ENCODE results near the gene RRBP1.

The RRBP1 gene

GRCh38 chr20:17619351-17620093 is 62.5 kb downstream of the RRBP1 start:
- Histone ChIP-seq H3F3A (ENCODE audit: insufficient read depth, low read length) (no peaks in the 10 kb centered on the region), H3K9me2 (ENCODE audit: low read depth, low read length) (no peaks in the 10 kb centered on the region), H3K4me1 (ENCODE audit: insufficient read depth, low read length, severe bottlenecking) (no peaks in the 10 kb centered on the region), H3K27me3 (ENCODE audit: insufficient read depth, low read length) (no peaks in the 10 kb centered on the region), H3K4me2 (ENCODE audit: low read length) (no peak overlapping the region), H3K79me2 (ENCODE audit: insufficient read depth, low read length) (no peaks in the 10 kb centered on the region), H3K36me3 (ENCODE audit: insufficient read depth, low read length) (peaks cover 33% of the 10 kb centered on the region; the same call in 1 of the 2 replicates), H3K9ac (ENCODE audit: low read length) (no peak overlapping the region), H3K9me3 (ENCODE audit: low read length) (no peaks in the 10 kb centered on the region), H3K27ac (ENCODE audit: low read depth, low read length, poor library complexity, severe bottlenecking) (no peak overlapping the region), H3K4me3 (ENCODE audit: low read depth, low read length, poor library complexity, severe bottlenecking) (no peak overlapping the region), H4K20me1 (ENCODE audit: insufficient read depth, low read length) (no peaks in the 10 kb centered on the region), H2AFZ (ENCODE audit: low read length) (no peak overlapping the region)
- TF ChIP-seq, protein P1, sequence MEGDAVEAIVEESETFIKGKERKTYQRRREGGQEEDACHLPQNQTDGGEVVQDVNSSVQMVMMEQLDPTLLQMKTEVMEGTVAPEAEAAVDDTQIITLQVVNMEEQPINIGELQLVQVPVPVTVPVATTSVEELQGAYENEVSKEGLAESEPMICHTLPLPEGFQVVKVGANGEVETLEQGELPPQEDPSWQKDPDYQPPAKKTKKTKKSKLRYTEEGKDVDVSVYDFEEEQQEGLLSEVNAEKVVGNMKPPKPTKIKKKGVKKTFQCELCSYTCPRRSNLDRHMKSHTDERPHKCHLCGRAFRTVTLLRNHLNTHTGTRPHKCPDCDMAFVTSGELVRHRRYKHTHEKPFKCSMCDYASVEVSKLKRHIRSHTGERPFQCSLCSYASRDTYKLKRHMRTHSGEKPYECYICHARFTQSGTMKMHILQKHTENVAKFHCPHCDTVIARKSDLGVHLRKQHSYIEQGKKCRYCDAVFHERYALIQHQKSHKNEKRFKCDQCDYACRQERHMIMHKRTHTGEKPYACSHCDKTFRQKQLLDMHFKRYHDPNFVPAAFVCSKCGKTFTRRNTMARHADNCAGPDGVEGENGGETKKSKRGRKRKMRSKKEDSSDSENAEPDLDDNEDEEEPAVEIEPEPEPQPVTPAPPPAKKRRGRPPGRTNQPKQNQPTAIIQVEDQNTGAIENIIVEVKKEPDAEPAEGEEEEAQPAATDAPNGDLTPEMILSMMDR (IDR thresholded peaks at IDR 0.05; ENCODE audit: low read length) = no peak

GRCh38 chr20:17618673-17619013 is 63.4 kb downstream of the RRBP1 start:
- TF ChIP-seq EZH2 (IDR thresholded peaks at IDR 0.05; ENCODE audit: borderline replicate concordance, low read length) = no peak
- TF ChIP-seq, protein P1 (IDR thresholded peaks at IDR 0.05; ENCODE audit: low read length) = no peak
- no peaks in the 10 kb centered on the region for H3F3A ChIP-seq (ENCODE audit: insufficient read depth, low read length)
- no peaks in the 10 kb centered on the region for H3K9me3 ChIP-seq (ENCODE audit: low read length)
- H3K9me2 ChIP-seq (ENCODE audit: low read depth, low read length) = no peaks in the 10 kb centered on the region
- no peak overlapping the region for H3K4me3 ChIP-seq (ENCODE audit: low read depth, low read length, poor library complexity, severe bottlenecking)
- no peaks in the 10 kb centered on the region for H4K20me1 ChIP-seq (ENCODE audit: insufficient read depth, low read length)
- no peaks in the 10 kb centered on the region for H3K4me1 ChIP-seq (ENCODE audit: insufficient read depth, low read length, severe bottlenecking)
- H3K36me3 ChIP-seq (ENCODE audit: insufficient read depth, low read length) = peaks cover 28% of the 10 kb centered on the region; the same call in 1 of the 2 replicates
- no peak overlapping the region for H2AFZ ChIP-seq (ENCODE audit: low read length)
- no peak overlapping the region for H3K9ac ChIP-seq (ENCODE audit: low read length)
- no peak overlapping the region for H3K4me2 ChIP-seq (ENCODE audit: low read length)
- no peaks in the 10 kb centered on the region for H3K27me3 ChIP-seq (ENCODE audit: insufficient read depth, low read length)
- no peak overlapping the region for H3K27ac ChIP-seq (ENCODE audit: low read depth, low read length, poor library complexity, severe bottlenecking)
- H3K79me2 ChIP-seq (ENCODE audit: insufficient read depth, low read length) = no peaks in the 10 kb centered on the region

DNA sequence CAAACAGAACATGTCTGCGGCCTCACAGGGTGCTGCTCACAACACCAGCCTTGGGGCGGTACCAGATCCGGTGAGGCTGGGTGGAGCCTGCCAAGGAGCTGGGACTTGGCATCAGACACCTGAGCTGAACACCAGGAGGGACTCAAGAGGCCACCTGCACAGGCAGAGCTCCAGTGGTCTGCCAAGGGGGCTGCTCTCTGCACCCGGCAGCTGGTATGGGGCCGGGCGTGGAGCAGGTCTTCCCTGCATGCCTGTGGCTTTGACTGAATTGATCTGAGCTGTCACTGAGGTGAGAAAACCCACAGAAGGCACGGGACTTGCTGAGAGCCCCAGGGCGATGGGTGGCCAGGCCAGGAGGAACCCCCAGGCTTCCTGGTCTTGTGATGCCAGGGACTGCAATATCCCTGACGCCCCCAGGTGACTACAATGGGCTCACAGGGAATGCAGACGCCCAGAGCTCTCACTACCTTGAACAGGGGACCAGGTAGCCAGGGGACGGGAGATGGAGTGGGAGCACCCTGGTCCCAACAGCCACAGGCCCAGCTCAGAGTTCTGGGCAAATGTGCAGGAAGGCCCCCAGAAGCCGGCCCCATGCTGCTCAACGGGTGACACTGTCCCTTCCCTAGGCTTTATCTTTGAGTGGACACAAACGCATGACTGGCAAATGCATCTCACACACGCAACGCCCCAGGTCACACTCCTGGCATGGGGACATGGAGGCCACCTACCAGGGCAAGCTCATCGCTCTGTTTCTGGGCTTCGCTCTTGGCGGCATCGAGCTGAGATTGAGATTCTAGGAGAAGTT is 64.0 kb downstream of the RRBP1 start:
- no peak overlapping the region for H3K4me3 ChIP-seq (ENCODE audit: low read depth, low read length, poor library complexity, severe bottlenecking)
- H3K9ac ChIP-seq (ENCODE audit: low read length) = no peak overlapping the region
- no peak overlapping the region for H2AFZ ChIP-seq (ENCODE audit: low read length)
- no peak overlapping the region for H3K27ac ChIP-seq (ENCODE audit: low read depth, low read length, poor library complexity, severe bottlenecking)
- no peaks in the 10 kb centered on the region for H3K27me3 ChIP-seq (ENCODE audit: insufficient read depth, low read length)
- no peaks in the 10 kb centered on the region for H4K20me1 ChIP-seq (ENCODE audit: insufficient read depth, low read length)
- H3K4me1 ChIP-seq (ENCODE audit: insufficient read depth, low read length, severe bottlenecking) = no peaks in the 10 kb centered on the region
- H3K36me3 ChIP-seq (ENCODE audit: insufficient read depth, low read length) = peaks cover 27% of the 10 kb centered on the region; the same call in 1 of the 2 replicates
- H3K9me3 ChIP-seq (ENCODE audit: low read length) = no peaks in the 10 kb centered on the region
- TF ChIP-seq EZH2 (IDR thresholded peaks at IDR 0.05; ENCODE audit: borderline replicate concordance, low read length) = no peak
- TF ChIP-seq, protein P1 (IDR thresholded peaks at IDR 0.05; ENCODE audit: low read length) = no peak; the same call in 1 of the 2 replicates
- no peaks in the 10 kb centered on the region for H3F3A ChIP-seq (ENCODE audit: insufficient read depth, low read length)
- no peaks in the 10 kb centered on the region for H3K9me2 ChIP-seq (ENCODE audit: low read depth, low read length)
- no peak overlapping the region for H3K4me2 ChIP-seq (ENCODE audit: low read length)
- H3K79me2 ChIP-seq (ENCODE audit: insufficient read depth, low read length) = no peaks in the 10 kb centered on the region

All from OCI-LY1 (cell line).